Right atrium auricular region (tissue), 2 donors: ENCODE results near the gene TM7SF3. TPM values are rescaled to one million over a fixed set of nuclear protein-coding genes. Genes with fewer than 3 reads are reported as not detected.

ENCODE experiments used
- DNase-seq: peaks from one replicate; pipeline ENCODE4 v3.0.0-alpha.2; 2019; ENCODE audit warnings: low spot score
- H3K27ac ChIP-seq, 2 donors: fragments of 200-600 bp; sonication (generic); 1 replicate in 1 of 2; 2 replicates in 1 of 2; pipeline ENCODE4 v1.5.1; 2016 to 2019
- H3K27me3 ChIP-seq, 2 donors: fragments of 200-600 bp; sonication (generic); one replicate each; pipeline versions ENCODE4 v1.5.1 to v1.6.0; 2017 to 2019
- H3K36me3 ChIP-seq: fragments of 200-600 bp; sonication (generic); one replicate; pipeline ENCODE4 v1.5.1; 2016
- H3K4me1 ChIP-seq, 2 donors: fragments of 200-600 bp; sonication (generic); one replicate each; pipeline versions ENCODE4 v1.5.1 to v1.6.0; 2017 to 2019
- H3K4me3 ChIP-seq, 2 donors: fragments of 200-600 bp; sonication (generic); 1 replicate in 1 of 2; 2 replicates in 1 of 2; pipeline ENCODE4 v1.5.1; 2017 to 2019; ENCODE audit warnings: mild to moderate bottlenecking in 1 of 2, moderate library complexity in 1 of 2
- H3K9me3 ChIP-seq, 2 donors: fragments of 200-600 bp; sonication (generic); one replicate each; pipeline ENCODE4 v1.5.1; 2019
- total RNA-seq, 2 donors: library from RNA; depleted of rRNA; stranded (reverse); fragments of >200 nt; gene quantifications; one replicate each; pipeline ENCODE4 v1.1.0, GENCODE V29; 2016
- TF ChIP-seq, protein P1 (sequence below), 2 donors: fragments of 200-600 bp; sonication (generic); IDR thresholded peaks; one replicate each; pipeline ENCODE4 v1.5.1; 2019; ENCODE audit warnings: antibody characterized with exemption in 2 of 2

The TM7SF3 gene
- total RNA-seq, 2 donors from 2014 or later = 23.0 to 34.6 TPM

DNA sequence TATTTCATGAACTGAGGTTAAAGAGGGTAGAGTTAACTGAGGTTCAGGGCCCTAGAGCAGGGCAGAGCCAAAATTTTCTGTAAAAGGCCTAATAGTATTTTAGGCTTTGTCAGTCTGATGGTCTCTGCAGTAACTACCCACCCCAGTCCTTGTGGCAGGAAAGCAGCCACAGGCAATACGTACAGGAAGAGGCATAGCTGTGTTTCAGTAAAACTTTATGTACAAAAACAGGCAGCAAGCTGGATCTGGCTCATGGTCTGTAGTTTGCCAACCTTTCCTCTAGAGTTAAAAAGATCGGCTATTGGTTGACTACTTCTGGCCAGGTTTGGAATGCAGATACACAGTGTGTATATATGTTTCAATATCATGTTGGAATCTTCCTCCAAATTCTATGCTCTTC, 17.2 kb downstream of the TM7SF3 start:
- Histone ChIP-seq H3K27ac (no peak overlapping the region), H3K4me3 (no peak overlapping the region), H3K27me3 (no peaks in the 10 kb centered on the region), H3K9me3 (no peaks in the 10 kb centered on the region), H3K36me3 (peaks cover 12% of the 10 kb centered on the region), H3K4me1 (no peaks in the 10 kb centered on the region)
- TF ChIP-seq, protein P1, sequence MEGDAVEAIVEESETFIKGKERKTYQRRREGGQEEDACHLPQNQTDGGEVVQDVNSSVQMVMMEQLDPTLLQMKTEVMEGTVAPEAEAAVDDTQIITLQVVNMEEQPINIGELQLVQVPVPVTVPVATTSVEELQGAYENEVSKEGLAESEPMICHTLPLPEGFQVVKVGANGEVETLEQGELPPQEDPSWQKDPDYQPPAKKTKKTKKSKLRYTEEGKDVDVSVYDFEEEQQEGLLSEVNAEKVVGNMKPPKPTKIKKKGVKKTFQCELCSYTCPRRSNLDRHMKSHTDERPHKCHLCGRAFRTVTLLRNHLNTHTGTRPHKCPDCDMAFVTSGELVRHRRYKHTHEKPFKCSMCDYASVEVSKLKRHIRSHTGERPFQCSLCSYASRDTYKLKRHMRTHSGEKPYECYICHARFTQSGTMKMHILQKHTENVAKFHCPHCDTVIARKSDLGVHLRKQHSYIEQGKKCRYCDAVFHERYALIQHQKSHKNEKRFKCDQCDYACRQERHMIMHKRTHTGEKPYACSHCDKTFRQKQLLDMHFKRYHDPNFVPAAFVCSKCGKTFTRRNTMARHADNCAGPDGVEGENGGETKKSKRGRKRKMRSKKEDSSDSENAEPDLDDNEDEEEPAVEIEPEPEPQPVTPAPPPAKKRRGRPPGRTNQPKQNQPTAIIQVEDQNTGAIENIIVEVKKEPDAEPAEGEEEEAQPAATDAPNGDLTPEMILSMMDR (IDR thresholded peaks at IDR 0.05) = no peak
- DNase-seq = no peak

DNA sequence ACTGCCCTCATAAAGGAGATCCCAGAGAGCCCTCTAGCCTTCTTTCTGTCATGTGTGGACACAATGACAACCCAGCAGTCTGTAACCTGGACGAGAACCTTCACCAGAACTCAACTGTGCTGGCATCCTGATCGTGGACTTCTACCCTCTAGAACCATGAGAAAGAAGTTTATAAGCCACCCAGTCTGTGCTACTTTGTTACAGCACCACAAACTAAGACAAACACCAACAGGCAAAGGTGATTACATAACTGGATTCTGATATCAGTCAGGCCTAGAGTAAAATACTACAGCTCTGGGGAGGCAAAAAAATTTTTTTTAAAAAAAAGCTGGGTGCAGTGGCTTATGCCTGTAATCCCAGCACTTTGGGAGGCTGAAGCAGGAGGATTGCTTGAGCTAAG, 18.5 kb downstream of the TM7SF3 start:
- no peak overlapping the region for H3K4me3 ChIP-seq
- no peaks in the 10 kb centered on the region for H3K9me3 ChIP-seq
- no peak for DNase-seq
- H3K27me3 ChIP-seq = no peaks in the 10 kb centered on the region
- no peak overlapping the region for H3K27ac ChIP-seq
- peaks cover 12% of the 10 kb centered on the region for H3K36me3 ChIP-seq
- H3K4me1 ChIP-seq = no peaks in the 10 kb centered on the region
- TF ChIP-seq, protein P1 (IDR thresholded peaks at IDR 0.05) = no peak

DNA sequence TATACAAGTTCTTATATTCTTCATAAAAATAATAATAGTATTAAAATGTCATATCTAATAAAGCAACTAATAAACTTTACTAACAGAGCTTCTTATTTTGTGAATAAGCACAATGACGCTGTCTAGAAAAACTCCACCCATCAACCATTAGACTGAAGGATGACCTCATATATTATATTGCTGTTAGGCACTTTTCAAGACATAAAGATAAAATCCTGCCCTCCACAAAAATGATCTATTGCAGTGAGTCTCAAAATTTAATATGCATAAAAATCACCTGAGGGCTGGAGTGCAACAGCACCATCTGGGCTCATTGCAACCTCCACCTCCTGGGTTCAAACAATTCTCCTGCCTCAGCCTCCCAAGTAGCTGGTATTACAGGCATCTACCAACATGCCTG, 20.1 kb downstream of the TM7SF3 start:
- Histone ChIP-seq H3K4me3 (no peak overlapping the region), H3K9me3 (no peaks in the 10 kb centered on the region), H3K27ac (no peak overlapping the region), H3K36me3 (peaks cover 12% of the 10 kb centered on the region), H3K27me3 (no peaks in the 10 kb centered on the region), H3K4me1 (no peaks in the 10 kb centered on the region)
- TF ChIP-seq, protein P1 (IDR thresholded peaks at IDR 0.05) = no peak
- no peak for DNase-seq

DNA sequence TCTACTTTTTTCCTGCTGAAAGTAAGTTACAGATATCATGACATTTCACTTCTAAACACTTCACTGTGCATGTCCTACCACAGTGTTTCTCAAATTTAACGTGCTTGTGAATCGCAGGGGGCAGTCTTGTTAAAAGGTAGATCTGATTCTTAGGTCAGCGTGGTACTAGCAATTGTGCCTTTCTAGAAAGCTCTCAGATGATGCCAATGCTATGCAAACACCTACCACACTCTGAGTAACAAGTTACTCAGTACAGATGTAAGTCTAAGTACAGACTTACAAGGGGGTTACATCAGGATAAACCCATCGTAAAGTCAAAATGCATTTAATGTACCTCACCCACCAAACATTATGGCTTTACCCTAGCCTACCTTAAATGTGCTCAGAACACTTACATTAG, 22.4 kb downstream of the TM7SF3 start:
- Histone ChIP-seq H3K4me3 (no peak overlapping the region), H3K4me1 (peaks cover 0 to 15% of the 10 kb centered on the region in 2 donors), H3K9me3 (no peaks in the 10 kb centered on the region), H3K27me3 (no peaks in the 10 kb centered on the region), H3K27ac (no peak overlapping the region), H3K36me3 (peaks cover 12% of the 10 kb centered on the region)
- TF ChIP-seq, protein P1 (IDR thresholded peaks at IDR 0.05) = no peak
- DNase-seq = no peak

DNA sequence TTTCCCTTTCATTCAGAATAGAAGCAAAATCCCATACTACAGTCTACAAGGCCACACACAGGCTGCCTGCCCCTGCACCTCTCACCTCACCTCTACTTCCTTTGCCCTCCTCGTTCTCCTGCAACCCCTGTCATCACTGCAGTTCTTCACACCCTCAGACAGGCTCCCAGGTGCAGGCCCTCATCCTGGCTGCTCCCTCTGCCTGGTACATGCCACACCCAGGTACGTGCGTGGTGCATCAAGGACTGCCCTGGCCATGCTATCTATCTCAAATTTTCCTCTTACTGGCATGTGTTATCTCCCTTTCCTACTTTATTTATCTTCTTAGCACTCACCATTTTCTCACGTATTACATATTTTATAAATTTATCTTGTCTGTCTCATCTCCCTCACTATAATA, 24.3 kb downstream of the TM7SF3 start:
- Histone ChIP-seq H3K9me3 (no peaks in the 10 kb centered on the region), H3K4me1 (peaks cover 0 to 16% of the 10 kb centered on the region in 2 donors), H3K27me3 (no peaks in the 10 kb centered on the region), H3K4me3 (no peak overlapping the region), H3K27ac (no peak overlapping the region), H3K36me3 (peaks cover 1% of the 10 kb centered on the region)
- DNase-seq = no peak
- TF ChIP-seq, protein P1 (IDR thresholded peaks at IDR 0.05) = no peak

DNA sequence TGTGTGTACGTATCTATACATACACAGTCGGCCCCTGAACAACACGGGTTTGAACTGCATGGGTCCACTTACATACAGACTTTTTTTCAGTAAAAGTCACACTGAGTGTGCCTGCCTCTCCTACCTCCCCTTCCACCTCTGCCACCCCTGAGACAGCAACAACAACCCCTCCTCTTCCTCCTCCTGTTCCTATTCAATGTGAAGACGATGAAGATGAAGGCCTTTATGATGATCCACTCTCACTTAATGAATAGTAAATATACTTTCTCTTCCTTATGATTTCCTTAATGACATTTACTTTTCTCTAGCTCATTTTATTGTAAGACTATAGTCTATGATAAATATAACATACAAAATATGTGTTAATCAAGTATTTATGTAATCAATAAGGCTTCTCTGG, 25.5 kb downstream of the TM7SF3 start:
- H3K4me1 ChIP-seq = peaks cover 0 to 16% of the 10 kb centered on the region in 2 donors
- TF ChIP-seq, protein P1 (IDR thresholded peaks at IDR 0.05) = no peak
- no peak overlapping the region for H3K4me3 ChIP-seq
- DNase-seq = no peak
- H3K9me3 ChIP-seq = no peaks in the 10 kb centered on the region
- H3K27me3 ChIP-seq = no peaks in the 10 kb centered on the region
- no peak overlapping the region for H3K27ac ChIP-seq
- no peaks in the 10 kb centered on the region for H3K36me3 ChIP-seq
